Measurements from ENCODE around the gene CUBN.

The CUBN gene

GRCh38 chr10:16941870-16942269 lies 187.7 kb downstream of the CUBN start:
- no peak overlapping the region for H3K27ac ChIP-seq
- H3K4me3 ChIP-seq, result no peak overlapping the region
- TF ChIP-seq CTCF (IDR thresholded peaks at IDR 0.05), result no peak
- no peak for DNase-seq
- H3K9me3 ChIP-seq, result no peaks in the 10 kb centered on the region
- no peaks in the 10 kb centered on the region for H3K36me3 ChIP-seq
- no peaks in the 10 kb centered on the region for H3K27me3 ChIP-seq
- peaks cover 0 to 32% (median 8%) of the 10 kb centered on the region in 4 donors for H3K4me1 ChIP-seq
- intact Hi-C loops (cut with DNase I; ENCODE audit: low total_unique reads), result no loop called here

GRCh38 chr10:16941067-16941466 lies 188.5 kb downstream of the CUBN start:
- H3K4me3 ChIP-seq, result no peak overlapping the region
- H3K4me1 ChIP-seq, result peaks cover 0 to 32% (median 8%) of the 10 kb centered on the region in 4 donors
- no peak overlapping the region for H3K27ac ChIP-seq
- H3K9me3 ChIP-seq, result no peaks in the 10 kb centered on the region
- intact Hi-C loops (cut with DNase I; ENCODE audit: low total_unique reads), result no loop called here
- no peaks in the 10 kb centered on the region for H3K27me3 ChIP-seq
- no peak for TF ChIP-seq CTCF (IDR thresholded peaks at IDR 0.05)
- no peak for DNase-seq
- H3K36me3 ChIP-seq, result no peaks in the 10 kb centered on the region

- Histone ChIP-seq H3K4me3 (no peak overlapping the region), H3K27me3 (no peaks in the 10 kb centered on the region), H3K9me3 (no peaks in the 10 kb centered on the region), H3K27ac (no peak overlapping the region), H3K36me3 (no peaks in the 10 kb centered on the region), H3K4me1 (peaks cover 0 to 14% (median 5%) of the 10 kb centered on the region in 4 donors)
- intact Hi-C loops (cut with DNase I; ENCODE audit: low total_unique reads), result no loop called here
- no peak for DNase-seq
- no peak for TF ChIP-seq CTCF (IDR thresholded peaks at IDR 0.05)
These were observed 190.7 kb downstream of the CUBN start for GRCh38 chr10:16938952-16939351.

GRCh38 chr10:16934461-16934860 lies 195.2 kb downstream of the CUBN start:
- TF ChIP-seq CTCF (IDR thresholded peaks at IDR 0.05), result no peak
- Histone ChIP-seq H3K27me3 (no peaks in the 10 kb centered on the region), H3K27ac (no peak overlapping the region), H3K4me3 (no peak overlapping the region), H3K9me3 (no peaks in the 10 kb centered on the region), H3K4me1 (no peaks in the 10 kb centered on the region), H3K36me3 (no peaks in the 10 kb centered on the region)
- intact Hi-C loops (cut with DNase I; ENCODE audit: low total_unique reads), result no loop called here
- no peak for DNase-seq

- no peak for TF ChIP-seq CTCF (IDR thresholded peaks at IDR 0.05)
- no peaks in the 10 kb centered on the region for H3K27me3 ChIP-seq
- no peak overlapping the region for H3K27ac ChIP-seq
- H3K36me3 ChIP-seq, result no peaks in the 10 kb centered on the region
- no peak for DNase-seq
- no peaks in the 10 kb centered on the region for H3K9me3 ChIP-seq
- H3K4me1 ChIP-seq, result no peaks in the 10 kb centered on the region
- no peak overlapping the region for H3K4me3 ChIP-seq
- intact Hi-C loops (cut with DNase I; ENCODE audit: low total_unique reads), result no loop called here
These were observed 195.8 kb downstream of the CUBN start for GRCh38 chr10:16933783-16934182.

GRCh38 chr10:16931930-16932329 lies 197.7 kb downstream of the CUBN start:
- Histone ChIP-seq H3K4me3 (no peak overlapping the region), H3K4me1 (peaks cover 0 to 6% (median 0%) of the 10 kb centered on the region in 4 donors), H3K9me3 (no peaks in the 10 kb centered on the region), H3K27me3 (no peaks in the 10 kb centered on the region), H3K27ac (no peak overlapping the region), H3K36me3 (no peaks in the 10 kb centered on the region)
- DNase-seq, result no peak
- TF ChIP-seq CTCF (IDR thresholded peaks at IDR 0.05), result no peak
- intact Hi-C loops (cut with DNase I; ENCODE audit: low total_unique reads), result no loop called here
